Keratinocyte (primary cell): Measurements from ENCODE around the gene PRSS50. TPM values are rescaled to one million over a fixed set of nuclear protein-coding genes. Genes with fewer than 3 reads are reported as not detected.
A peak's percentile ranks its signal among the peaks of the same experiment; 100 is the strongest.

ENCODE experiments used
- DNase-seq: peaks from one replicate; pipeline ENCODE4 v3.0.0-alpha.2; 2011; ENCODE audit warnings: low read depth, missing footprints, low spot score
- FAIRE-seq: peaks from 2 replicates; lab custom pipeline; 2011; peaks lifted over from hg19 to GRCh38; lab: Jason Lieb, UNC
- H2AFZ ChIP-seq: 2 replicates; pipeline ENCODE4 v1.6.0; 2012; ENCODE audit warnings: low read length, control low read depth, inconsistent platforms; ENCODE audit not compliant: control insufficient read depth
- H3K27ac ChIP-seq: 2 replicates; pipeline ENCODE4 v1.5.1; 2011; ENCODE audit warnings: low read length; ENCODE audit not compliant: control insufficient read depth, insufficient read depth
- H3K27me3 ChIP-seq: 3 replicates; pipeline ENCODE4 v1.6.0; 2011; ENCODE audit warnings: low read length; ENCODE audit not compliant: control insufficient read depth, insufficient read depth; ENCODE audit errors: extremely low read depth
- H3K36me3 ChIP-seq, 2 experiments: 2 replicates in 1 of 2; 3 replicates in 1 of 2; pipeline ENCODE4 v1.5.1; 2011; ENCODE audit warnings: low read length in 2 of 2, mild to moderate bottlenecking in 1 of 2; ENCODE audit not compliant: control insufficient read depth in 2 of 2, insufficient read depth in 2 of 2; ENCODE audit errors: extremely low read depth in 1 of 2
- H3K4me1 ChIP-seq: 3 replicates; pipeline ENCODE4 v1.5.1; 2011; ENCODE audit warnings: low read length; ENCODE audit not compliant: control insufficient read depth, insufficient read depth; ENCODE audit errors: extremely low read depth
- H3K4me2 ChIP-seq: 3 replicates; pipeline ENCODE4 v1.6.0; 2011; ENCODE audit warnings: low read depth, low read length; ENCODE audit not compliant: control insufficient read depth, insufficient read depth; ENCODE audit errors: extremely low read depth
- H3K4me3 ChIP-seq, 3 experiments: fragments of 200-600 bp in 1 of 3; sonication (generic) in 1 of 3; 2 replicates in 2 of 3; 3 replicates in 1 of 3; pipeline ENCODE4 v1.5.1; 2011 to 2016; ENCODE audit warnings: low read length in 3 of 3, mild to moderate bottlenecking in 3 of 3, control low read depth in 2 of 3, inconsistent platforms in 1 of 3, low read depth in 1 of 3, mixed read lengths in 1 of 3, mixed run types in 1 of 3, moderate library complexity in 1 of 3; ENCODE audit not compliant: control insufficient read depth in 2 of 3, insufficient read depth in 2 of 3; ENCODE audit errors: extremely low read depth in 1 of 3
- H3K79me2 ChIP-seq: 2 replicates; pipeline ENCODE4 v1.6.0; 2012; ENCODE audit warnings: low read length; ENCODE audit not compliant: control insufficient read depth, insufficient read depth
- H3K9ac ChIP-seq: 3 replicates; pipeline ENCODE4 v1.6.0; 2011; ENCODE audit warnings: low read length; ENCODE audit not compliant: control insufficient read depth, insufficient read depth; ENCODE audit errors: extremely low read depth
- H3K9me1 ChIP-seq: 3 replicates; pipeline ENCODE4 v1.6.0; 2011; ENCODE audit warnings: low read length; ENCODE audit not compliant: control insufficient read depth, insufficient read depth; ENCODE audit errors: extremely low read depth
- H3K9me3 ChIP-seq: 2 replicates; pipeline ENCODE4 v1.5.1; 2012; ENCODE audit warnings: low read depth, low read length; ENCODE audit not compliant: control insufficient read depth
- H4K20me1 ChIP-seq: 3 replicates; pipeline ENCODE4 v1.6.0; 2011; ENCODE audit warnings: low read length; ENCODE audit not compliant: control insufficient read depth, insufficient read depth; ENCODE audit errors: extremely low read depth
- EZH2 ChIP-seq: IDR thresholded peaks from one replicate; pipeline ENCODE4 v1.6.1; 2012; ENCODE audit warnings: inconsistent platforms, mild to moderate bottlenecking, low read length, moderate library complexity
- dilution Hi-C: fragments of 300-500 bp; cut with MboI; formaldehyde crosslinking; loops from one replicate; pipeline ENCODE4 v1.7.0; 2020; ENCODE audit warnings: low sequenced_read_pairs; ENCODE audit not compliant: extremely low pct_ligation_motif_present
- polyA plus RNA-seq, 5 experiments: library from polyadenylated mRNA; depleted of rRNA in 3 of 5; stranded (reverse) in 3 of 5; stranded (forward) in 1 of 5; unstranded in 1 of 5; fragments of >200 nt; gene quantifications; 1 replicate in 1 of 5; 2 replicates in 3 of 5; 3 replicates in 1 of 5; pipeline versions ENCODE4 v1.2.1 to v1.2.3, GENCODE V29; 2011 to 2012; ENCODE audit warnings: missing spikeins in 2 of 5, low read depth in 1 of 5, low replicate concordance in 1 of 5
- TF ChIP-seq, protein P1 (sequence below), 3 experiments: IDR thresholded peaks in 1 of 3; conservative IDR thresholded peaks in 1 of 3; optimal IDR thresholded peaks in 1 of 3; 2 replicates in 2 of 3; 3 replicates in 1 of 3; pipeline versions ENCODE3 to v1.5.1; 2011; ENCODE audit warnings: low read length in 3 of 3, mild to moderate bottlenecking in 3 of 3, moderate library complexity in 2 of 3, control low read depth in 1 of 3, inconsistent platforms in 1 of 3; ENCODE audit not compliant: insufficient read depth in 2 of 3; ENCODE audit errors: extremely low read depth in 1 of 3

Gene PRSS50
- polyA plus RNA-seq, 1 donor (not counting 4 experiments of a cell fraction or from before 2014, with no cell fraction given), result not detected

DNA sequence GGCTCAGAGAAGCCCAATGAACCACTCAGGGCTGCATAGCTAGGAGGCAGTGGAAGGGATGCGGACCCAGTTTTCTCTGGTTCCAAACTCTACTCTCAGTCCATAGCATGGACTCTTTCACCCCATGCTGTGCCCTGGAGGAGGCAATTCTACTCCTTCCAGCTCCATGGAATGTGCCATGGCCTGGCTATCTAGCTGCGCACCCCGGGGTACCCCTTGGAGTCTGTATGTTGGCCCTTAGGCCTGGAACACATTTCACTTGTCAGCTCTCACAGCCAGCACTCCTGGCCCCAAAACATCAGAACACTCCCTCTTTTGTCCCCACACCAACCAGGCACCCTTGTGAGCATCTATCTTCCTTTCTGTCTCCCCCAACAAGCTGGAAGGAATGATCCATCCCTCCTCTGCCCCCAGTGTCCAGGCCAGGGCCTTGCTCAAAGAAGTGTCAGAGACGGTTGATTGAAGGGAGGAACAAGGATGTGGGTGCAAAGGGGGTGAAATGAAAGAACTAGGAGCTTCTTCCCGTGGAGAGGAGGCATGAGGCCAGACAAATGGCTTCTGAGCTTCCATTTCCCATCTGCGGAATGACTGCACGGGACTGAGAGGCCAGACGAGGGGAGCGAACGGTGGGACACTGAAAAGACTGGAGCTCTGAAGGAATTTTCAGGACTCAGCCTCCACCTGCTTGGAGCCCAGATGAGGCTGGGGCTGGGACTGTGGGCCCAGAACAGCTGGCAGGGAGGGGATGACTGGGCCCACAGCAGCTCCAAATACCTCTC lies 2.8 kb downstream of the PRSS50 start:
- dilution Hi-C loops, result no loop called here

DNA sequence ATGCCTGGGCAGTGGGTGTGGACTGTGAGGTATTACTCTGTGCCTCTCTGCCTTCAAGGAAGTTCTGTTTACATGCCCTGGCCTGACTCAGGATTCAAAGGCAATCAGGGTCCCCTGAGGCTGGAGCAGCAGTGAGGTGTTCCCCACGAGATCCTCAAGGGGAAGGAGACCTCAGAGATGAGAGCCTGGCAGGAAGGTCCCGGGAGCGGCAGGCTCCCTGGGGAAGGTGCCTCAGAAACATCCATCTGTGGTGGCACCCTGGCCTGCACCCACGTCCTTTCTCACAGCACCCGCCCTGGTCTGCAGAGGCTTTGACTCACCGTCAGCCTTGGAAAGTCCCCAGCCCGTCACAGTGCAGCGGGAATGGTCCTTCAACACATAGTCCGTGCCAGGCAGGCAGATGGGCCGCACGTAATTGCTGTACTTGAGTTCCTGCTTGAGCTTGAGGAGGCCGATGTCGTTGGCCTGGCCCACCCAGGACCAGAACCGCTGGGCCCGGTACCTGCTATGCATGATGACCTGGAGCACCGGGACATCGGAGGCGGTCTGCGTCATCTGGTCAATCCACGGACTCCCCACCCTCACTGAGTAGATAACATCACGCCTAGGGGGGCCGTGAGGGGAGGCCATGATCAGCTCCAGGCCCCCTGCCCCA lies 3.6 kb downstream of the PRSS50 start:
- H3K79me2 ChIP-seq, result no peaks in the 10 kb centered on the region
- peak; percentile 59 for FAIRE-seq
- H3K27me3 ChIP-seq, result peaks cover 3% of the 10 kb centered on the region
- TF ChIP-seq, protein P1, sequence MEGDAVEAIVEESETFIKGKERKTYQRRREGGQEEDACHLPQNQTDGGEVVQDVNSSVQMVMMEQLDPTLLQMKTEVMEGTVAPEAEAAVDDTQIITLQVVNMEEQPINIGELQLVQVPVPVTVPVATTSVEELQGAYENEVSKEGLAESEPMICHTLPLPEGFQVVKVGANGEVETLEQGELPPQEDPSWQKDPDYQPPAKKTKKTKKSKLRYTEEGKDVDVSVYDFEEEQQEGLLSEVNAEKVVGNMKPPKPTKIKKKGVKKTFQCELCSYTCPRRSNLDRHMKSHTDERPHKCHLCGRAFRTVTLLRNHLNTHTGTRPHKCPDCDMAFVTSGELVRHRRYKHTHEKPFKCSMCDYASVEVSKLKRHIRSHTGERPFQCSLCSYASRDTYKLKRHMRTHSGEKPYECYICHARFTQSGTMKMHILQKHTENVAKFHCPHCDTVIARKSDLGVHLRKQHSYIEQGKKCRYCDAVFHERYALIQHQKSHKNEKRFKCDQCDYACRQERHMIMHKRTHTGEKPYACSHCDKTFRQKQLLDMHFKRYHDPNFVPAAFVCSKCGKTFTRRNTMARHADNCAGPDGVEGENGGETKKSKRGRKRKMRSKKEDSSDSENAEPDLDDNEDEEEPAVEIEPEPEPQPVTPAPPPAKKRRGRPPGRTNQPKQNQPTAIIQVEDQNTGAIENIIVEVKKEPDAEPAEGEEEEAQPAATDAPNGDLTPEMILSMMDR (optimal IDR thresholded peaks at IDR 0.05 in 1 of 3, IDR thresholded peaks at IDR 0.05 in 1 of 3, conservative IDR thresholded peaks at IDR 0.05 in 1 of 3; ENCODE audit: extremely low read depth in 1 of 3, insufficient read depth in 2 of 3, low read length in 3 of 3), result no peak
- no peak for TF ChIP-seq EZH2
- dilution Hi-C loops, result no loop called here
- no peaks in the 10 kb centered on the region for H4K20me1 ChIP-seq
- peak overlapping the region; percentile 5 for H3K9ac ChIP-seq
- H3K4me2 ChIP-seq, result peak overlapping the region; percentile 53
- no peaks in the 10 kb centered on the region for H3K36me3 ChIP-seq
- DNase-seq, result no peak
- peak overlapping the region; percentile 1 for H3K27ac ChIP-seq
- H3K9me1 ChIP-seq, result no peaks in the 10 kb centered on the region
- no peaks in the 10 kb centered on the region for H3K9me3 ChIP-seq
- peaks cover 10% of the 10 kb centered on the region for H3K4me1 ChIP-seq
- H3K4me3 ChIP-seq, result no peak overlapping the region
- peak overlapping the region; percentile 88 for H2AFZ ChIP-seq

More for the DNA sequence above, 2.8 kb downstream of the PRSS50 start:
- H4K20me1 ChIP-seq, result no peaks in the 10 kb centered on the region
- no peaks in the 10 kb centered on the region for H3K36me3 ChIP-seq
- H3K4me2 ChIP-seq, result no peak overlapping the region
- no peak overlapping the region for H3K9ac ChIP-seq
- H3K79me2 ChIP-seq, result no peaks in the 10 kb centered on the region
- FAIRE-seq (no peak), DNase-seq (no peak)
- H3K4me1 ChIP-seq, result peaks cover 10% of the 10 kb centered on the region
- H3K9me3 ChIP-seq, result no peaks in the 10 kb centered on the region
- H2AFZ ChIP-seq, result no peak overlapping the region
- no peak overlapping the region for H3K4me3 ChIP-seq
- no peaks in the 10 kb centered on the region for H3K9me1 ChIP-seq
- H3K27ac ChIP-seq, result no peak overlapping the region
- TF ChIP-seq, protein P1 (optimal IDR thresholded peaks at IDR 0.05 in 1 of 3, IDR thresholded peaks at IDR 0.05 in 1 of 3, conservative IDR thresholded peaks at IDR 0.05 in 1 of 3; ENCODE audit: extremely low read depth in 1 of 3, insufficient read depth in 2 of 3, low read length in 3 of 3), result no peak
- TF ChIP-seq EZH2, result no peak
- H3K27me3 ChIP-seq, result peaks cover 12% of the 10 kb centered on the region
